Measurements from ENCODE around the gene CFP.

The CFP gene

GRCh38 chrX:47614618-47615017 is 15.1 kb downstream of the CFP start:
- DNase-seq (no peak), ATAC-seq (ENCODE audit: insufficient read depth, low read depth) (no peak)
- no peaks in the 10 kb centered on the region for H4K20me1 ChIP-seq (ENCODE audit: insufficient read depth, low read length)
- H3K9ac ChIP-seq (ENCODE audit: low read depth, low read length), result no peak overlapping the region
- no peak overlapping the region for H3K4me2 ChIP-seq (ENCODE audit: insufficient read depth, low read length)
- no peak overlapping the region for H3K4me3 ChIP-seq (ENCODE audit: low read depth in 1 of 2, low read length in 2 of 2)
- H3K27me3 ChIP-seq (ENCODE audit: insufficient read depth, low read length, poor library complexity), result no peaks in the 10 kb centered on the region
- no peaks in the 10 kb centered on the region for H3K9me3 ChIP-seq (ENCODE audit: insufficient read depth, low read length, severe bottlenecking)
- no peak overlapping the region for H2AFZ ChIP-seq (ENCODE audit: low read depth, low read length)
- no peaks in the 10 kb centered on the region for H3K36me3 ChIP-seq (ENCODE audit: insufficient read depth, low read length)
- no peak overlapping the region for H3K27ac ChIP-seq (ENCODE audit: low read length)
- TF ChIP-seq EZH2 (IDR thresholded peaks at IDR 0.05; ENCODE audit: borderline replicate concordance, low read depth, low read length, severe bottlenecking) (no peak), CTCF (IDR thresholded peaks at IDR 0.05; ENCODE audit: borderline replicate concordance, extremely low read depth, low read length, poor library complexity, severe bottlenecking) (no peak)
- no peaks in the 10 kb centered on the region for H3K79me2 ChIP-seq (ENCODE audit: insufficient read depth, low read length)
- H3K4me1 ChIP-seq (ENCODE audit: insufficient read depth, low read length), result peaks cover 2% of the 10 kb centered on the region

- Histone ChIP-seq H3K9ac (ENCODE audit: low read depth, low read length) (no peak overlapping the region), H4K20me1 (ENCODE audit: insufficient read depth, low read length) (no peaks in the 10 kb centered on the region), H3K79me2 (ENCODE audit: insufficient read depth, low read length) (no peaks in the 10 kb centered on the region), H3K27me3 (ENCODE audit: insufficient read depth, low read length, poor library complexity) (no peaks in the 10 kb centered on the region), H3K4me2 (ENCODE audit: insufficient read depth, low read length) (no peak overlapping the region), H3K9me3 (ENCODE audit: insufficient read depth, low read length, severe bottlenecking) (no peaks in the 10 kb centered on the region), H2AFZ (ENCODE audit: low read depth, low read length) (no peak overlapping the region), H3K4me1 (ENCODE audit: insufficient read depth, low read length) (no peaks in the 10 kb centered on the region), H3K27ac (ENCODE audit: low read length) (no peak overlapping the region), H3K36me3 (ENCODE audit: insufficient read depth, low read length) (no peaks in the 10 kb centered on the region), H3K4me3 (ENCODE audit: low read depth in 1 of 2, low read length in 2 of 2) (no peak overlapping the region)
- ATAC-seq (ENCODE audit: insufficient read depth, low read depth) (no peak), DNase-seq (no peak)
- TF ChIP-seq CTCF (IDR thresholded peaks at IDR 0.05; ENCODE audit: borderline replicate concordance, extremely low read depth, low read length, poor library complexity, severe bottlenecking), result no peak
- TF ChIP-seq EZH2 (IDR thresholded peaks at IDR 0.05; ENCODE audit: borderline replicate concordance, low read depth, low read length, severe bottlenecking), result no peak
These were observed 16.6 kb downstream of the CFP start for GRCh38 chrX:47613082-47613481.

- no peaks in the 10 kb centered on the region for H3K79me2 ChIP-seq (ENCODE audit: insufficient read depth, low read length)
- no peak overlapping the region for H3K27ac ChIP-seq (ENCODE audit: low read length)
- DNase-seq (no peak), ATAC-seq (ENCODE audit: insufficient read depth, low read depth) (no peak)
- H3K4me2 ChIP-seq (ENCODE audit: insufficient read depth, low read length), result no peak overlapping the region
- no peaks in the 10 kb centered on the region for H3K36me3 ChIP-seq (ENCODE audit: insufficient read depth, low read length)
- H2AFZ ChIP-seq (ENCODE audit: low read depth, low read length), result no peak overlapping the region
- TF ChIP-seq EZH2 (IDR thresholded peaks at IDR 0.05; ENCODE audit: borderline replicate concordance, low read depth, low read length, severe bottlenecking) (no peak), CTCF (IDR thresholded peaks at IDR 0.05; ENCODE audit: borderline replicate concordance, extremely low read depth, low read length, poor library complexity, severe bottlenecking) (no peak)
- H3K27me3 ChIP-seq (ENCODE audit: insufficient read depth, low read length, poor library complexity), result no peaks in the 10 kb centered on the region
- no peaks in the 10 kb centered on the region for H3K4me1 ChIP-seq (ENCODE audit: insufficient read depth, low read length)
- H4K20me1 ChIP-seq (ENCODE audit: insufficient read depth, low read length), result no peaks in the 10 kb centered on the region
- H3K9ac ChIP-seq (ENCODE audit: low read depth, low read length), result no peak overlapping the region
- H3K4me3 ChIP-seq (ENCODE audit: low read depth in 1 of 2, low read length in 2 of 2), result no peak overlapping the region
- no peaks in the 10 kb centered on the region for H3K9me3 ChIP-seq (ENCODE audit: insufficient read depth, low read length, severe bottlenecking)
These were observed 17.3 kb downstream of the CFP start for GRCh38 chrX:47612418-47612817.

- Histone ChIP-seq H3K27me3 (ENCODE audit: insufficient read depth, low read length, poor library complexity) (no peaks in the 10 kb centered on the region), H3K27ac (ENCODE audit: low read length) (no peak overlapping the region), H3K4me1 (ENCODE audit: insufficient read depth, low read length) (no peaks in the 10 kb centered on the region), H3K4me3 (ENCODE audit: low read depth in 1 of 2, low read length in 2 of 2) (no peak overlapping the region), H3K9ac (ENCODE audit: low read depth, low read length) (no peak overlapping the region), H4K20me1 (ENCODE audit: insufficient read depth, low read length) (no peaks in the 10 kb centered on the region), H2AFZ (ENCODE audit: low read depth, low read length) (no peak overlapping the region), H3K9me3 (ENCODE audit: insufficient read depth, low read length, severe bottlenecking) (no peaks in the 10 kb centered on the region), H3K36me3 (ENCODE audit: insufficient read depth, low read length) (no peaks in the 10 kb centered on the region), H3K4me2 (ENCODE audit: insufficient read depth, low read length) (no peak overlapping the region), H3K79me2 (ENCODE audit: insufficient read depth, low read length) (no peaks in the 10 kb centered on the region)
- DNase-seq (no peak), ATAC-seq (ENCODE audit: insufficient read depth, low read depth) (no peak)
- TF ChIP-seq CTCF (IDR thresholded peaks at IDR 0.05; ENCODE audit: borderline replicate concordance, extremely low read depth, low read length, poor library complexity, severe bottlenecking) (no peak), EZH2 (IDR thresholded peaks at IDR 0.05; ENCODE audit: borderline replicate concordance, low read depth, low read length, severe bottlenecking) (no peak)
These were observed 17.8 kb downstream of the CFP start for GRCh38 chrX:47611926-47612325.
